DLD1 (cell line): ENCODE measurements around the gene MYH11.
"Not testable (repeated sequence)": the region's sequence is repeated elsewhere in the genome, so short reads cannot be mapped to it uniquely, and the experiment has no call there.

ENCODE experiments used
- in situ Hi-C: cut with HindIII; loops from 2 replicates; pipeline ENCODE4 v1.10.0; 2017; ENCODE audit warnings: low sequenced_read_pairs

Gene MYH11

DNA sequence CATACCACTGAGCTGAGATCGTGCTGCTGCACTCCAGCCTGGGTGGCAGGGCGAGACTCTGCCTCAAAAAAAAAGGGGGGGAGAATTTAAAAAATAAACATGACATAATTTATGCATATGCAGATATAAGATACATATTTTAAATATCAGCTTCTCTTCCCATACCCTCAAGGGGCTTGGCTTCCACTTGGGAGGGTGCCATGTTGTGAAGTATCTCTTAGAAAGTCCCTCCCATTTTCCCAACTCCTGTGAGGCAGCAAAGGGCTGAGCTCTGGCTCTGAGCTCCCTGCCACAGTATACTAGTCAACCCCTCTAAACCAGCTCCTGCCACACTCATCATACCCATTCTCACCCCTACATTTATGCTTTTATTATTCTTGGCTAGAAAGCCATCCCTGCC lies 39.4 kb downstream of the MYH11 start:
- in situ Hi-C loops, result no loop called here

DNA sequence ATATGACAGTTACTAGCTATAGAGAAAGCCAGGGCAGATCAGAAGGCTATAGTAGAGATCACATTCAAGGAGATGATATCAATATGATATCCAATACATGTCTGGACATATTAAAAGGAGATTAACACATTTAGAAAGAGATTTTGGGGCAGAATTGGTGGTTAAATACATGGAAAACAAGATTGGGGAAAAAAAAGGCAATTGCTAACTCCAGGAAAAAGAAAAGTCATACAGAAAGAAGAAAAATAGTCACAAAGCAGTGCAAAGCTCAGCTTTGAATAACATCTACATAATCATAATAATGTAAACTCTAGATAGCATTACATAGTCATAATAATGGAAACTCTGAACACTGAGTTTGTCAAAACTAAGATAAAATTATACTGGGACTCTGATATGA lies 40.6 kb downstream of the MYH11 start:
- in situ Hi-C loops, result no loop called here

DNA sequence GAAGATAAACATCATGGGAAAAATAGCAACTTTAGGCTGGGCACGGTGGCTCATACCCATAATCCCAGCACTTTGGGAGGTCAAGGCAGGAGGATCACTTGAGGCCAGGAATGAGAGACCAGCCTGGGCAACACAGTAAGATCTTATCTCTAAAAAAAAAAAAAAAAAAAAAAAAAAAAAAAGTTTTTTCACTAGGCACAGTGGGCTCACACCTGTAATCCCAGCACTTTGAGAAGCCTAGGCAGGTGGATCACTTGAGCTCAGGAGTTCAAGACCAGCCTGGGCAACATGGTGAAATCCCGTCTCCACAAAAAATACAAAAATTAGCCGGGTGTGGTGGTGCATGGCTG lies 44.5 kb downstream of the MYH11 start:
- in situ Hi-C loops, result not testable (repeated sequence)

DNA sequence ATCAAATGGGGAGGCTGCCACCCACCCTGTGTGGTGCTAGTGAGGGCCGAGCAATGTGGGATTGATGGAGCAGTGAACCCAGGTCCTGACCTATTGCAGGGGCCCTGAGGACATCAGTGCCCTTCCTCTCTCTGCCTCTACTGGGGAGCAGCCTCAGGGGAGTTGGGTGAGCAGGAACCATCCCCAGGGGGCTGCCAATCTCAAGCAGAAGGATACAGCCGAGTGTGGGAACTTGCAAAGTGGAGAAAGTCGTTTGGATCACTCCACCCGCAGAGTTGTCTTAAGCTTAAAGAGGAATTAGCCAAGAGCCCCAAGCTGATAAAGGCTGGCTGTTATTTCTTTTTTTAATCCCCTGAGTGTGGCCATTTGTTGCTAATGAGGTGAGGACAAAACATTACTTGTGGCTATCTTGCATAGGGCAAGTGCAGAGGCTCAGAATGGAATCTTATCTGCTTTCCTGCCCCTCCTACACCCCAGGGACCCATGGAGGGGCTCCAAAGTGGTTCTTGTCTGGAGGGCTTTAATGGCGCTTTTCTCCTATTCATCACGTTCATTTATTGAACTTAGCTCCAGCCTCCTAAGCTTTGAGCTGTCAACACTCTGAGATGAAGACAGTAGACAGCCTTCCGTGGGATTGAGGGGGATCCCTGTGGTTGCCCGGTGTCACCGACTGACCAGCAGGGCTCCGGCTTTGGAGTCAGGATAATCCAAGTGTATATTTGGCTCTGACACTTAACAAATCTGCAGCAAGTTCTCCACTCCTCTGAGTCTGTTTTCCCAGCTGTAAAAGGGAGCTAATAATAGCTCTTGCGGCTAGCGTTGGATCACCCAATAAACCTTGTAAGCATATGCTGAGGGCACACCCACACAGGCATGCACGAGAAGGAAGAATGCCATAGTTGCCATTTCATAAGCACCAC lies 45.1 kb downstream of the MYH11 start:
- in situ Hi-C loops, result no loop called here

DNA sequence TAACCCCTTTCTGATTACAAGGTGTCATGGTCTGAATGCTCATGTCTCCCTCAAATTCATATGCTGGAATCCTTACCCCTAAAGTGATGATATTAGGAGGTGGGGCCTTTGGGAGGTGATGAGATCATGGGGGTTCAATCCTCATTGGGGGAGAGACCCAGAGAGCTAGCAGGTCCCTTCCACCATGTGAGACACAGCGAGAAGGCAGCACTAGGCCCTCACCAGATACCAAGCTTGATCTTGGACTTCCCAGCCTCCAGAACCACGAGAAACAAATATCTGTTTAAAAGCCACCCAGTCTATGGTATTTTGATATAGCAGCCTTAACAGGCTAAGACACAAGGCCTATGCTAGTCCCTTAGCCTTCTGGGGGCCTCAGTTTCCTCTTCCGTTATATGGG lies 45.9 kb downstream of the MYH11 start:
- in situ Hi-C loops, result no loop called here

DNA sequence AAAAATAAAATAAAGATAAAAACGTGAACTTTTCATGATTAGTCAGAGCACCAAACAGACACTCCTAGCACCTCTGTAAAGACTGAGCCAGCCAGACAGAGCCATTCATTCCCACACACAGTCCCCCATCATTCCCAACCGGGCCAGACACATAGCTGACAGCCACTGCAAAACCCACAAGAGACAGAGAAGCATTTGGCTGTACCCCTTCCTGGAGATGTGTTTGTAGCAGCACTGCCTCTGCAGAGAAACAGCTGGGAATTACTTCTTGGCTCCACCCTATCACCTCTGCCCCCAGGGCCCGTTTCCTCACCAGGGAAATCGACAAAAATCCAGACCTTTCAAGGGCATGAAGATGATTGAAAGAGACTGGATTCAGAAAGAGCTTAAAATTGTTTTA lies 46.4 kb downstream of the MYH11 start:
- in situ Hi-C loops, result no loop called here

DNA sequence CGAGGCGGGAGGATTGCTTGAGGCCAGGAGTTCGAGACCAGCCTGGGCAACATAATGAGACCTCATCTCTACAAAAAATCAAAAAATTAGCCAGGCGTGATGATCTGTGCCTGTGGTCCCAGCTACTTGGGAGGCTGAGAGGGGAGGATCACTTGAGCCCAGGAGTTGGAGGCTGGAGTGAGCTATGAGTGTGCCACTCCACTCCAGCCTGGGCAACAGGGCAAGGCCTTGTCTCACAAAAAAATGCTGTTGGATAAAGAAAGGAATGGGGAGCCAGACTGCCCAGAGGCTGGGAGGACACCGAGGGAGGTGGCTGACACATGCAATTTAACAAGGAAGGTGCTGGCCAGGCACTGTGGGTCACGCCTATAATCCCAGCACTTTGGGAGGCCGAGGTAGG lies 47.5 kb downstream of the MYH11 start:
- in situ Hi-C loops, result not testable (repeated sequence)

DNA sequence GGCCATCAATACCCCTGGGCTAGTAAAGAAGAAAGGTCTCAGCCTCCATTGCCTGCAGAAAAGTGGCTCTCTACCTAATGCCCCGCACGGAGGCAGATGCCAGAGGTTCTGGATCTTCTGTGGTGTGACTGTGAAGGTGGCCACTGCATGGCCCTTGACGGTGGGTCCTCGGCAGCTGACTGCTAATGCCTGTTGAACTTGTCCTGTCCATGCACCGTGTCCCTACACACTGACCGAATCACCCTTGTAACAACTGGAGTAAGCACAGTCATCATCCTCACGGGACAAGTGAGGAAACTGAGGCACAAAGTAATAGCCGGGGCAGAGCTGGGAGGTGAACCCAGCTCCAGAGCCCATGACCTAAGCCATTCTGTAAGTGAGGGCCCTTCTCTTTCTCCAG lies 48.8 kb downstream of the MYH11 start:
- in situ Hi-C loops, result no loop called here

DNA sequence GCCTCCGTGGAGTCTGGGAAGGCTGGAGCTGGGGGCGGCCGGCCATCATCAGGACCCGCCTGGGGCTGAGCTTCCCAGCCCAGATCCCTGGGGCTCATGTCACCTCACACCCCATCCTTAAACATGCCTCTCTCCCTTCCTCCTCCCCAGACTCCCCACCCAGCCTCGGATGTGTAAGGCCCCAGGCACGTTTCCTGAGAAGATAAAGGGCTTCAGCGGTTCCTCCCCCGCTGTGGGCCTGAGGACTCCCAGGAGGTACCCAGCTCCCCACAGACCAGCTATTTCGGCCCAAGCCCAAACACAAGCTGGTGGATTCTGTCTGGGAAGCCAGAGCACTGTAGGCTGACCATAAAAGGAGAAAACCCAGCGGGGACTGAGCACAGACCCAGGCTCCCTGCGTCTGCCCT lies 49.2 kb downstream of the MYH11 start:
- in situ Hi-C loops, result no loop called here

DNA sequence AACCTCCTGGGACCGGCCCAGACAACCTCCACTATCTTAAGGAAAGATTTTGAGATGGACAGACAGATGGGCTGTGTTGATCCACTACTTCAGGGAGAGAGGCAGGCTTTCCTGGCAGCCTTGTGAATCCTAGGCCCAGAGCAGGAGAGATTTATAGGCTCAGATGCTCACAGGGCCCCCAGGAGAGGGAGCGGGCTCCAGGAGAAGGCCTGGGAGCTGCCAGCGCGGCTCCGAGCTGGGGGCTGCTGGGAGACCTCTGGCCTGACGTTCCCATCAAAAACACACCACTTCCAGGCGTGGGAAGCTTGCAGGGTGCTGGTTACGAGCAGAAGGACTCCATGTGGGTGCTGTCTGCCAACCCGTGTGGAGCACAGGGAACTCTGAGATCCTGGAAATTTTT lies 53.2 kb downstream of the MYH11 start:
- in situ Hi-C loops, result no loop called here

DNA sequence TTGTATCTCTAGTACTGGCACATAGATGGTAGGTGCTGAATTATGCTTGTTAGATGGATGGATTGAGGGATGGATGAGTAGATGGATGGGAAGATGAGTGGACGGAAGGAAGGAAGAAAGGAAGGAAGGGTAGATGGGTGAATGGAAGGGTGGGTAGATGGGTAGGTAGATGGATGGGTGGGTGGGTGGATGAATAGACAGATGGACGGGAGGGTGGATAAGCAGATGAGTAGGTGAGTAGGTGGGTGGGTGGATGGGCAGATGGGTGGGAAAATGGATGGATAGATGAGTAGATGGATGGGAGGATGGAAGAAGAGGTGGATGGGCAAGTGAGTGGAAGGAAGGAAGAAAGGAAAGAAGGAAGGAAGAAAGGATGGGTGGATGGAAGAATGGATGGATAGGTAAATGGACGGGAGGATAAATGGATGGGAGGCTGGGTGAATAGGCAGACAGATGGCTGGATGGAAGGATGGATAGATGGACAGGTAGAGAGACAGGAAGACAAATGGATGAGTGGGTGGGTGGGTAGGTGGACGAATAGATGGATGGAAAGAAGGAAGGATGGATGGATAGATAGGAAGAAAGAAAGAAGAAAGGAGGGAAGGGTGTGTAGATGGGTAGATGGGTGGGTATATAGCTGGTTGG lies 56.9 kb downstream of the MYH11 start:
- in situ Hi-C loops, result loop anchor here (10.0 kb wide), 1 partner anchor 255 kb away; no protein-coding TSS in a partner anchor

DNA sequence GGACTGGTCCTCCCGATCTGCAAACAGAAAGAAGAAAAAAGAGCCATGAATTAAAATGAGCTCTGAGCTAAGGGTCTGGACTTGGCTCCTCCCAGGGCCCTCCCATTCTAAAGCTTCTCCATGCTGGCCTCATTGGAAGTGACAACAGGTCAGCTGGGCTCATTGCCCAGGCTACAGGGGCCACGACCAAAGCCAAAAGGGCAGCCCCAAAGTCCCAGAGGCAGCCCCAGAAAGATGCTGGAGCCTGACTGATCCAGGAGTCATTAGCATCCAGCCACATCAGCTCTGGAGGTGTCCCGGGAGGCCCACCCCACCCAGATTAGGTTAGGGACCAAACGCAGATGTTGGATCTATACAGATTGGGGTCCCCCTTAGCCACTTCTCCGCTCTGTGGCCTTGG lies 58.2 kb downstream of the MYH11 start:
- in situ Hi-C loops, result loop anchor here (10.0 kb wide), 1 partner anchor 256 kb away; no protein-coding TSS in a partner anchor

DNA sequence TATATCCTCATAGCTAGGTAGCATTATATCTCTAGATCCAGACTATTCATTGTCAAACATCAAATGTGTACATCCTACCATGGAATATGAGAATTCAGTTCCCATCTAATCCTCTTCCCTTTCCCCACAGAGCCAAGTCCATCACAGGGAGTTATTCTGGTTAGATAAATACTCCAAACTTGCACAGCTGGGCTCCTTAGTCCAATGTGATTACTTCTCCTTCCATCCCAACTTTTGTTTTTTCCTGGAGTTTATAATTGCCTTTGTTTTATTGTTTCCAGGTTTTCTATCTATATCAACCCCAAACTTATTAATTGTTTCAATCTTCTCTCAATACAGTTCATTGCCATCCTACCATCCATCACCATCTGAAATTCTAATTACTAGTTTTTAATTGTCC lies 59.9 kb downstream of the MYH11 start:
- in situ Hi-C loops, result loop anchor here (10.0 kb wide), 1 partner anchor 258 kb away; no protein-coding TSS in a partner anchor

DNA sequence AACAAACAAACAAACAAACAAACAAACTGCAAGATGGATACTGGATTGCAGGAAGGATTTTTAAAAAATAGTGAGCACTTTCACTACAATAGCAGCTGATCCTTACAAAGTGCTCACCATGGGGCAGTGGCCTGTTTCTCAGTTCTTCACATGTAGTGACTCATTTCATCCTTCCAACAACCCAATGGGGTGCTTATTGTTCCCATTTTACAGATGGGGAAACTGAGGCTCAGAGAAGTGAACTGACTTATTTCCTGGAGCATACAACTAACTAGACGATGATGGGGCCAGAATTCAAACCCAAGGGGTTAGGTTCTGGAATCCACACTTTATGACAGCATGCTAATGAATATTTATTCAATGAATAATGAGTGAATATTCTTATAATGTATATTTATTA lies 61.2 kb downstream of the MYH11 start:
- in situ Hi-C loops, result loop anchor here (10.0 kb wide), 1 partner anchor 259 kb away; no protein-coding TSS in a partner anchor

DNA sequence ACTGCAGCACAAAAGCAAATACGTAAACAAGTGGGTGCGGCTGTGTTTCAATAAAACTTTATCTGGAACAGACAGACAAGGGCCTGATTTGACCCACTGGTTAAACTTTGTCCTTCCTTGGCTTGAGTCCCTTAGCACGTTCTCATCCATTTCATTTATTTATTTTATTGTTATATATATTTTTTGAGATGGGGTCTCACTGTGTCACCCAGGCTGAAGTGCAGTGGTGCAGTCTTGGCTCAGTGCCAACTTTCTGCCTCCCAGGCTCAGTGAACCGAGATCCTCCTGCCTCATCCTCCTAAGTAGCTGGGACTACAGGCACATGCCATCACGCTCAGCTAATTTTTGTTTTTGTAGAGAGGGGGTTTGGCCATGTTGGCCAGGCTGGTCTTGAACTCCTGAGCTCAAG lies 64.3 kb downstream of the MYH11 start:
- in situ Hi-C loops, result loop anchor here (10.0 kb wide), 1 partner anchor 262 kb away; no protein-coding TSS in a partner anchor

DNA sequence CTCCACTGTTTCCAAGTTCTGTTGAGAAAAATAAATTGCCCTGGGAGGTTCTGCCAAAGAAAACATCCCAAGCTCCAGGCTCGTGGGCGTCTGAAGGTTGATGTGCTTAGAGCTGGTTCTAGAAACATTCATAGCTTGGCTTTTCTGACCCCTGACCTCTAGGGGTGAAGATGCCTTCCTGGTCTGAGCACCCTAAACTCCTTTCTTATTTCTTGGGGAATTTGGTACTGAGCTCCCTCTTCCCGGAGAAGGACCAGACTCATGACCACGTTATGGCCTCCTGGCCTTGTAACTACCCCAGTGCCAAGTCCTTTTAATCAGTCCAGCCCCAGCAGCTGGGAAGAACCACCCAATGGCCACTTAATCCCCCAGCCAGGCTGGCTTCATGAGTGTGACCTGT lies 66.4 kb downstream of the MYH11 start:
- in situ Hi-C loops, result loop anchor here (10.0 kb wide), 1 partner anchor 264 kb away; no protein-coding TSS in a partner anchor

DNA sequence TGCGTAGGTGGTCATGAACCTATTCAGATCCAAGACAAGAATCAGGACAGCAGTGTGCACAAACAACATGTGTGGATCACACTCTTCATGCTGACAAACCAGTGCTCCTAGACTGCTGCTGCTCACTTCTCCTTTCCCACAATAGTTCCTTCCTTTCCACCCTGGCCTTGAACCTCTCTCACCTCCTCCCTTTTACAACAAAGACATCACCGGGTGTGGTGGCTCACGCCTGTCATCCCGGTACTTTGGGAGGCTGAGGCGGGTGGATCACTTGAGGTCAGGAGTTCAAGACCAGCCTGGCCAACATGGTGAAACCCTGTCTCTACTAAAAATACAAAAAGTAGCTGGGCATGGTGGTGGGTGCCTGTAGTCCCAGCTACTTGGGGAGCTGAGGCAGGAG lies 67.0 kb downstream of the MYH11 start:
- in situ Hi-C loops, result loop anchor here (10.0 kb wide), 1 partner anchor 265 kb away; no protein-coding TSS in a partner anchor

DNA sequence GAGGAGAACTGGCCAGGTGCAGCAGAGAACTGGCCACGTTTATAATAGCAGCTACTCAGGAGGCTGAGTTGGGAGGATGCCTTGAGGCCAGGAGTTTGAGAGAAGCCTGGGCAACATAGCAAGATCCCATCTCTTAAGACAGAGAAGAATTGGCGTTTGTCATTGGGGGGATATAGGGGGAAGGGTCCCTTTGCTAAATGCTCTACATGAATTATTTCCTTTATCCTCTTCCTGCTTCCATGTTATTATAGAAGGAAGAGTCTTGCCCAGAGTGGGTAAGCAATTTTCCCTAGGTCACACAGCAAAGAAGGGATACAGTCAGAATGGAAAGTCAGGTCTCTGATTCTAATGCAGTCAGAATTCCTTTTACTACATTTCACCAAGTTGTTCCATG lies 68.0 kb downstream of the MYH11 start:
- in situ Hi-C loops, result no loop called here

DNA sequence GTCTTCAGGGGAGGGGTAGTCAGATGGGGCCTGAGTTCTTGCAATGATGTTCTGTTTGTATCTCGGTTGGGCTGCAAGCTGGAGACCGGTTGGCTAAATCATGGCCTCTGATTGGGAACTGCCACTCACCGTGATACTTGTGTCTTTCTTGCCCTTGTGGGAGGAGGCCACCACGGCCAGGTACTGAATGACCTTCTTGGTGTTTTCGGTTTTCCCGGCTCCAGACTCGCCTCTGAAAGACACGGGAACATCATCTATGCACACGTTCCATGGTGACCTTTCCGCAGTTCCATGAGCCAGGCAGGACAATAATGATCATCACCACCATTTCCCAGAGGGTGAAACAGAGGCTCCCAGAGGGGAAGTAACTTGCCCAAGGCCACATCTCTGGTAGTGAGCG lies 70.3 kb downstream of the MYH11 start:
- in situ Hi-C loops, result no loop called here

DNA sequence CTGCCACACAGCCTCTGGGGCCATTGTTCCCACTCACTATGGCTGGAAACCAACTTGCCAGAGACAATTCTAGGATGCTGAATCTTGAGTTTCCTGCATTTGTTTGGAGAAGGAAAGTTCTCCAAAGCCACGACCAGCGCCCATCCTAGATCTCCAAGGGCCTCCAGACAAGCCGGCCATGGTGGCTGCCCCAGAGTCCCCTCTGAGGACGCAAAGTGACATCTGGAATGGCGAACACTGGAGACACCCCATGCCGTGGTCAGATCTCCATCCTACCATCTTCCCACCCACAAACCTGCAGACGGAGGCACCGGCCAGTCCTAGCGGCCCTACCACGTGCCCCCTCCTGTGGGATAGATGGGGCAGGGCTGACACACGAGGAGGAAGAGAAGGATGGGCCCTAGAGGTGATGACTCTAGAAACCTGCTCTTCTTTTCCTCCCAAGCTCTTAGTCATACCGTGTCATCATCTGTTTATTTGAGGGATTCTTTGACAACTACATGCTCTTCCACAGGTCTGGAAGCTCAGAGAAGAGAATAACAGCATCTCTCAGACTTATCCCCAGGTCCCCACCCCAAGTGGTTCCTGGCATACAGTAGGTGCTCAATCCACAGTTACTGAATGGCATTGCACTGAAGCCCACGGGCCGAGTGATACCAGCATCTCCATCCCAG lies 71.3 kb downstream of the MYH11 start:
- in situ Hi-C loops, result no loop called here

DNA sequence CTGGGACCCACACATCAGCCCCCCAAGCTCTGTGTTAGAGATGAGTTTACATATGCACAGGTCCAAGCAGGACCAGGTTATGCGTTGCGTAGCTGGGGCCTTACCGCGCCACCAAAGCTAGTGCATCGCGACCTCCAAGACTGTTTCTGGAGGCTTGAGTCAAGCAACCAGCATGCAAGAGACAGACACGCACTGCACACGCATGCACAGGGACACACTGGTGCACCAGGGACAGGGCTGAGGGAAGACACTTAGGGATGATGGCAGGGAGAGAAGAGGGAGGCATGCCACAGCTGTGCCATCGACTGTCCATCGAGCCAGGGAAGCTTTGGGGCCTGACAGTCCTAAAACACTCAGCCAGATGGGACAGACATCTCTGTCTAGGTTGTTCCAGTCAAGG lies 72.8 kb downstream of the MYH11 start:
- in situ Hi-C loops, result no loop called here
